HCT116 (cell line): ENCODE measurements around the gene PTGS1. TPM values are rescaled to one million over a fixed set of nuclear protein-coding genes. Genes with fewer than 3 reads are reported as not detected.

Source experiments
- ATAC-seq: fragments of 200-7000 bp; cut with Tn5 transposase; 2 replicates; pipeline ENCODE4 v1.9.1; 2020; ENCODE audit warnings: mild to moderate bottlenecking, moderate library complexity
- BruUV-seq: library from RNA; stranded (reverse); fragments of 400-500 nt; replicated peaks from 2 replicates; lab custom pipeline; 2021; lab: Mats Ljungman, UMichigan
- CTCF ChIA-PET: fragments of 300-600 bp; sonication (Branson Sonifier 250); formaldehyde crosslinking; loops from one replicate; lab custom pipeline; 2021; ENCODE audit warnings: antibody characterized with exemption; lab: Charles Lee
- POLR2A ChIA-PET: fragments of 300-600, 350-600 bp; sonication (Branson Sonifier 250); formaldehyde crosslinking; loops from one replicate; lab custom pipeline; 2021; ENCODE audit warnings: antibody characterized with exemption; lab: Charles Lee
- RAD21 ChIA-PET, 2 experiments: fragments of 300-600 bp; sonication (Branson Sonifier 250); formaldehyde crosslinking; loops; one replicate each; lab custom pipeline; 2023; ENCODE audit warnings: low total read pairs in 2 of 2; ENCODE audit not compliant: uncharacterized antibody in 2 of 2, unreplicated experiment in 2 of 2, low non-redundant PET in 1 of 2; lab: Charles Lee
- DNase-seq: peaks from one replicate; pipeline ENCODE4 v3.0.0-alpha.2; 2010; ENCODE audit warnings: low read depth, low spot score
- H2AFZ ChIP-seq: fragments of 200-600 bp; shearing (Covaris generic), sonication (generic); 2 replicates; pipeline ENCODE4 v1.6.1; 2017; ENCODE audit warnings: low read depth, mixed run types, mixed read lengths, antibody characterized with exemption, low read length; ENCODE audit not compliant: poor library complexity, severe bottlenecking
- H3K27ac ChIP-seq: 2 replicates; pipeline ENCODE4 v1.5.1; 2012; ENCODE audit warnings: low read depth, low read length
- H3K27me3 ChIP-seq: fragments of 200-600 bp; sonication (generic); 2 replicates; pipeline ENCODE4 v1.6.1; 2016; ENCODE audit warnings: mixed run types, low read length, mixed read lengths; ENCODE audit not compliant: insufficient read depth
- H3K36me3 ChIP-seq, 2 experiments: fragments of 200-500 bp in 1 of 2; fragments of 200-600 bp in 1 of 2; sonication (Bioruptor generic) in 1 of 2; sonication (generic) in 1 of 2; 2 replicates each; pipeline versions ENCODE4 v1.5.1 to v1.6.1; 2014 to 2016; ENCODE audit warnings: low read length in 2 of 2, inconsistent platforms in 1 of 2, mixed read lengths in 1 of 2, mixed run types in 1 of 2; ENCODE audit not compliant: insufficient read depth in 2 of 2, control insufficient read depth in 1 of 2
- H3K4me1 ChIP-seq, 2 experiments: fragments of 200-600 bp in 1 of 2; sonication (generic) in 1 of 2; 2 replicates each; pipeline versions ENCODE4 v1.5.1 to v1.6.1; 2012 to 2017; ENCODE audit warnings: low read length in 2 of 2, inconsistent platforms in 1 of 2, mild to moderate bottlenecking in 1 of 2, mixed read lengths in 1 of 2, mixed run types in 1 of 2, moderate library complexity in 1 of 2; ENCODE audit not compliant: insufficient read depth in 2 of 2, control insufficient read depth in 1 of 2
- H3K4me2 ChIP-seq: fragments of 200-600 bp; sonication (generic); 2 replicates; pipeline ENCODE4 v1.6.1; 2017; ENCODE audit warnings: mixed run types, low read length, mixed read lengths
- H3K4me3 ChIP-seq, 2 experiments: fragments of 200-600 bp in 1 of 2; sonication (generic) in 1 of 2; replicated peaks in 1 of 2; 2 replicates each; pipeline ENCODE4 v1.5.1; 2011 to 2016; ENCODE audit warnings: low read length in 2 of 2, control low read depth in 1 of 2, low read depth in 1 of 2, mild to moderate bottlenecking in 1 of 2, mixed read lengths in 1 of 2, mixed run types in 1 of 2
- H3K79me2 ChIP-seq: fragments of 200-600 bp; sonication (generic); 2 replicates; pipeline ENCODE4 v1.6.1; 2017; ENCODE audit warnings: mild to moderate bottlenecking, mixed run types, low read length, moderate library complexity, mixed read lengths; ENCODE audit not compliant: insufficient read depth
- H3K9ac ChIP-seq: fragments of 200-600 bp; sonication (generic); 2 replicates; pipeline ENCODE4 v1.6.1; 2016; ENCODE audit warnings: low read length, mixed read lengths
- H3K9me2 ChIP-seq: fragments of 200-600 bp; sonication (generic), shearing (Covaris generic); 2 replicates; pipeline ENCODE4 v1.6.1; 2017; ENCODE audit warnings: mixed run types, mild to moderate bottlenecking, moderate library complexity; ENCODE audit not compliant: insufficient read depth
- H3K9me3 ChIP-seq, 2 experiments: fragments of 200-500 bp in 1 of 2; fragments of 200-600 bp in 1 of 2; sonication (Bioruptor generic) in 1 of 2; sonication (generic) in 1 of 2; 2 replicates each; pipeline ENCODE4 v1.6.1; 2014 to 2017; ENCODE audit warnings: low read length in 2 of 2, mixed read lengths in 2 of 2, inconsistent platforms in 1 of 2, low read depth in 1 of 2, mild to moderate bottlenecking in 1 of 2, mixed run types in 1 of 2, moderate library complexity in 1 of 2; ENCODE audit not compliant: control insufficient read depth in 1 of 2, insufficient read depth in 1 of 2
- H4K20me1 ChIP-seq: fragments of 200-600 bp; sonication (generic), shearing (Covaris generic); 2 replicates; pipeline ENCODE4 v1.6.1; 2017; ENCODE audit warnings: mixed run types, mild to moderate bottlenecking, moderate library complexity; ENCODE audit not compliant: insufficient read depth
- CBX3 ChIP-seq: IDR thresholded peaks from 2 replicates; pipeline ENCODE4 v1.6.1; 2012; ENCODE audit warnings: low read depth
- CTCF ChIP-seq, 3 experiments: fragments of 200-600 bp in 1 of 3; sonication (generic) in 1 of 3; IDR thresholded peaks in 2 of 3; conservative IDR thresholded peaks in 1 of 3; 2 replicates each; pipeline ENCODE4 v1.5.1; 2012 to 2017; ENCODE audit warnings: low read depth in 2 of 3, low read length in 2 of 3, antibody characterized with exemption in 1 of 3, borderline replicate concordance in 1 of 3, control low read depth in 1 of 3, mild to moderate bottlenecking in 1 of 3, mixed read lengths in 1 of 3, mixed run types in 1 of 3, moderate library complexity in 1 of 3; ENCODE audit not compliant: insufficient read depth in 1 of 3
- EGR1 ChIP-seq: IDR thresholded peaks from 2 replicates; pipeline ENCODE4 v1.6.1; 2012; ENCODE audit warnings: low read depth
- ELF1 ChIP-seq: IDR thresholded peaks from 2 replicates; pipeline ENCODE4 v1.6.1; 2012; ENCODE audit warnings: low read depth, borderline replicate concordance
- EZH2 ChIP-seq: fragments of 200-600 bp; sonication (generic); IDR thresholded peaks from 2 replicates; pipeline ENCODE4 v1.6.1; 2017; ENCODE audit warnings: antibody characterized with exemption, mixed run types
- EZH2phosphoT487 ChIP-seq: fragments of 200-600 bp; IDR thresholded peaks from 2 replicates; pipeline ENCODE4 v1.6.1; 2018; ENCODE audit warnings: antibody characterized with exemption, borderline replicate concordance
- JUND ChIP-seq: IDR thresholded peaks from 2 replicates; pipeline ENCODE4 v1.6.1; 2012
- POLR2A ChIP-seq: IDR thresholded peaks from 2 replicates; pipeline ENCODE4 v1.7.0; 2011; ENCODE audit warnings: borderline replicate concordance; ENCODE audit not compliant: insufficient read depth, insufficient read length; ENCODE audit errors: extremely low read depth
- POLR2AphosphoS5 ChIP-seq: IDR thresholded peaks from 2 replicates; pipeline ENCODE4 v1.6.1; 2011; ENCODE audit warnings: mild to moderate bottlenecking, low read depth, low read length, moderate library complexity
- RAD21 ChIP-seq: IDR thresholded peaks from 2 replicates; pipeline ENCODE4 v1.6.1; 2012; ENCODE audit warnings: low read depth, mild to moderate bottlenecking
- SRF ChIP-seq: IDR thresholded peaks from 2 replicates; pipeline ENCODE4 v1.6.1; 2012; ENCODE audit warnings: low read depth
- ZFX ChIP-seq: fragments of 450-650 bp; IDR thresholded peaks from 2 replicates; pipeline ENCODE4 v1.6.1; 2017
- ZNF274 ChIP-seq: fragments of 200-500 bp; sonication (Bioruptor generic); IDR thresholded peaks from 2 replicates; pipeline ENCODE4 v1.6.1; 2014; ENCODE audit warnings: mild to moderate bottlenecking, low read depth, low read length, inconsistent platforms
- intact Hi-C: fragments of 100-400 bp; cut with micrococcal nuclease; formaldehyde crosslinking; loops from 2 replicates; pipeline ENCODE4 v1.10.0; 2022
- total RNA-seq: library from RNA; stranded (reverse); gene quantifications from one replicate; pipeline ENCODE4 v1.2.1, GENCODE V29; 2021; ENCODE audit not compliant: unreplicated experiment
- TF ChIP-seq, protein P1 (sequence below): IDR thresholded peaks from 2 replicates; pipeline ENCODE4 v1.6.1; 2012

Gene PTGS1
- total RNA-seq, 1 experiment from 2014 or later = 3.5 TPM

DNA sequence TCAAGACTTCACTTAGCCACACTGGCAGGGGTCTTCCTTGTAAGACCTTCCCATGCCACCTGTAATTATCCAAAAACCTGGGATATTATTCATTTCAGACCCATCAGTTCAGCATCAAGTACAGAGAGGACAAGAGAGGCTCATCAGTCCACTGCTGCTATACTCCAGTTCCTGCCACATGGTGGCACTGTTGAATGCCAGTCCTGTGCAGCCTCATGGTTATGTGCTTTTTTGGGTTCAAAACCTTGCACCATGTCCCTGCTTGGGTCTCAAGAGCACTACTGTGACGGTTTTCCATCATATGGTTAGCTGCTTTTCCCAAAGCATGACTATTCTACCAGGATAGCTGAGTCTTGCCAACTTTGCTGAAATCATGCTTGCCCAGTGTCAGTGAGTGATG lies 8.5 kb downstream of the PTGS1 start:
- no peaks in the 10 kb centered on the region for H4K20me1 ChIP-seq
- TF ChIP-seq EZH2 (no peak), CTCF (IDR thresholded peaks at IDR 0.05 in 2 of 3, conservative IDR thresholded peaks at IDR 0.05 in 1 of 3; ENCODE audit: borderline replicate concordance in 1 of 3, insufficient read depth in 1 of 3, low read depth in 2 of 3, low read length in 2 of 3) (peak; percentile 43 to 85 (median 72); a peak in 5 of 6 replicates), CBX3 (peak; percentile 71; the same call in 1 of the 2 replicates), POLR2A (no peak), ZFX (no peak), RAD21 (peak; percentile 60), ELF1 (no peak)
- no peak overlapping the region for H3K4me3 ChIP-seq
- ATAC-seq (0 out of 2 replicates have a peak, but pooled peaks have one; percentile 56), DNase-seq (no peak)
- POLR2A ChIA-PET = no interaction called here
- no peaks in the 10 kb centered on the region for H3K79me2 ChIP-seq
- CTCF ChIA-PET = no interaction called here
- H3K27ac ChIP-seq = no peak overlapping the region
- no peaks in the 10 kb centered on the region for H3K9me2 ChIP-seq
- H3K27me3 ChIP-seq = no peaks in the 10 kb centered on the region
- RAD21 ChIA-PET = no interaction called here
- H3K4me2 ChIP-seq = no peak overlapping the region
- H3K4me1 ChIP-seq = peaks cover 7 to 32% of the 10 kb centered on the region in 2 experiments
- H3K9ac ChIP-seq = no peak overlapping the region
- H3K9me3 ChIP-seq = peaks cover 3 to 11% of the 10 kb centered on the region in 2 experiments; a peak in 2 of 4 replicates
- intact Hi-C loops = loop anchor here (1.0 kb wide), 1 partner anchor 74 kb away; no protein-coding TSS in a partner anchor
- no TSS peak for BruUV-seq
- no peaks in the 10 kb centered on the region for H3K36me3 ChIP-seq
- no peak overlapping the region for H2AFZ ChIP-seq

DNA sequence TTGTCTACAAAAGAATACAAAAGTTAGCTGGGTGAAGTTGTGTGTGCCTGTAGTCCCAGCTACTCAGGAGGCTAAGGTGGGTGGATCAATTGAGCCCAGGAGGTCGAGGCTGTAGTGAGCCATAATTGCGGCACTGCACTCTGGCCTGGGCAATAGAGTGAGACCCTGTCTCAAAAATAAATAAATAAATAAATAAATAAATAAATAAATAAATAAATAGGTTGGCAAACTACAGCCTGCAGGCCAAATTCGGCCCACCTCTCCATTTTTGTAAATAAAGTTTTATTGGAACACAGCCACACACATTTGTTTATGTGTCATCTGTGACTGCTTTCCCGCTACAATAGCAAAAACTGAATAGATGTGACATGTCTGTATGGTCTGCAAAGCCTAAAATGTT lies 9.5 kb downstream of the PTGS1 start:
- POLR2A ChIA-PET = no interaction called here

More for the DNA sequence above, 9.5 kb downstream of the PTGS1 start:
- Histone ChIP-seq H3K79me2 (no peaks in the 10 kb centered on the region), H3K9ac (no peak overlapping the region), H2AFZ (no peak overlapping the region), H3K36me3 (no peaks in the 10 kb centered on the region), H3K27me3 (no peaks in the 10 kb centered on the region), H3K9me2 (no peaks in the 10 kb centered on the region), H3K27ac (no peak overlapping the region), H3K4me2 (no peak overlapping the region), H3K4me3 (no peak overlapping the region), H4K20me1 (no peaks in the 10 kb centered on the region), H3K9me3 (peaks cover 3 to 11% of the 10 kb centered on the region in 2 experiments; a peak in 2 of 4 replicates), H3K4me1 (peaks cover 7 to 30% of the 10 kb centered on the region in 2 experiments)
- BruUV-seq = no TSS peak
- ChIA-PET RAD21 (no interaction called here), CTCF (no interaction called here)
- ATAC-seq (no peak), DNase-seq (no peak)
- intact Hi-C loops = no loop called here
- no peak for TF ChIP-seq POLR2A
- no peak for TF ChIP-seq EZH2phosphoT487
- no peak for TF ChIP-seq ELF1
- TF ChIP-seq EGR1 = no peak
- TF ChIP-seq POLR2AphosphoS5 = no peak
- TF ChIP-seq, protein P1, sequence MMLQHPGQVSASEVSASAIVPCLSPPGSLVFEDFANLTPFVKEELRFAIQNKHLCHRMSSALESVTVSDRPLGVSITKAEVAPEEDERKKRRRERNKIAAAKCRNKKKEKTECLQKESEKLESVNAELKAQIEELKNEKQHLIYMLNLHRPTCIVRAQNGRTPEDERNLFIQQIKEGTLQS = no peak
- no peak for TF ChIP-seq CTCF (IDR thresholded peaks at IDR 0.05 in 2 of 3, conservative IDR thresholded peaks at IDR 0.05 in 1 of 3; ENCODE audit: borderline replicate concordance in 1 of 3, insufficient read depth in 1 of 3, low read depth in 2 of 3, low read length in 2 of 3)
- TF ChIP-seq EZH2 = no peak
- TF ChIP-seq ZNF274 = no peak
- TF ChIP-seq SRF = no peak
- no peak for TF ChIP-seq JUND
